Middle frontal gyrus (tissue), 1 donor: Measurements from ENCODE around the gene DNAH8.
"Not testable (repeated sequence)": the region's sequence is repeated elsewhere in the genome, so short reads cannot be mapped to it uniquely, and the experiment has no call there.

Experiments used
- DNase-seq: peaks from one replicate; pipeline ENCODE4 v3.0.0-alpha.2; 2015; ENCODE audit warnings: low spot score; ENCODE audit errors: extremely low spot score

The DNAH8 gene

DNA sequence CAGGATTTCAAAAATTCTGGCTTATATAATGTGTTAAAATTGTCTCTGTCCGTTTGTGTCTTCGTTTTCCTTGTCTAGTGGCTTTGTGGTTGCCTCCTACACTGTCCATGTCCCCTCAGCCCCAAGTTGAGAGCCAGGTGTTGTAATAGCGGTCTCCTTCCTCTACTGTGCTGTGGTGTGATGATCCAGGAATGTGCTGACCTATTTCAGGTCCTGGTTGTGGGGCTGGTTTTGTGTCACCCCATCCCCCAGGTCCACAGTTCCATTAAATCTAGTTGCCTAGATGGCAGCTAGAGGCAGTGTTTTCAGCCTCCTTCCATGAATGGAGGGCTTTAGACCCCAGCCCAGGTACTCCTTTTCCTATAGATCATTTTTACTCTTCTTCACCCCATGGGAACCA, 128.7 kb downstream of the DNAH8 start:
- no peak for DNase-seq

DNA sequence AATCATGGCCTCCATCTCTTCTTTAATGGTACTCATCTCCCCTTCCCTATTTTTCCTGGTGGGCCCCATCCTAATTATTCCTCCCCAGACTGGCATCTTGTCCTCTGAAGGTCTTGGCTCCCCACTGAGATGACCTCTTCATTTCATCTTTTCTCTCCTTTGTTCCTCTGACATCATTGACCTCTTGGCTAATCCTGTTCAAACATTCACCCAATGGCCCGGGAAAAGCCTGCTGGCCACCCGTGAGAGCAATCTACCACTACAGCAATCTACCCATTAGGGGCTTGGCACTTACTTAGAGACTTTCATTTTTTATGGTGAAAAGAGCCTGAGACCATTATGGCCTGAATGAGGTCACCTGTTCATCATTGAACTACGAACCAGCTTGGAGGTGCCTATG, 130.8 kb downstream of the DNAH8 start:
- DNase-seq: no peak

DNA sequence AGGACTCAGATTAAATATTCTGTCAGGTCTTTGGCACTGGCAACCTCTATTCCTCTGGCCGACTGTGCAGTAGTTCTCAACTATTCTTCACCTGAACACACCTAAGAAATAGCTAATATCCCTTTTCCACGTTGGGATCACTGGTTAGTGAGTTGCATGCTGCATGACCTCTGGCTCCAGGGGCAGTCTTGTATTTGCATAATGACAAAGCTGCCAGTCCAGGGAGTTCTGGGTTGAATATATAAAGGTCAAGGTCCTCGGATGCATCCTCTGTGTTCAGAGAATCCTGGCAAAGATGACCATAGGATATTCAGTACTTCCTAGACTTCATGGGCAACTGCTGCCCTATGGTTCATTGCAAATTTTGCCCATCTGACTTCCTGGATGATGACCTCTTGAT, 131.2 kb downstream of the DNAH8 start:
- no peak for DNase-seq

DNA sequence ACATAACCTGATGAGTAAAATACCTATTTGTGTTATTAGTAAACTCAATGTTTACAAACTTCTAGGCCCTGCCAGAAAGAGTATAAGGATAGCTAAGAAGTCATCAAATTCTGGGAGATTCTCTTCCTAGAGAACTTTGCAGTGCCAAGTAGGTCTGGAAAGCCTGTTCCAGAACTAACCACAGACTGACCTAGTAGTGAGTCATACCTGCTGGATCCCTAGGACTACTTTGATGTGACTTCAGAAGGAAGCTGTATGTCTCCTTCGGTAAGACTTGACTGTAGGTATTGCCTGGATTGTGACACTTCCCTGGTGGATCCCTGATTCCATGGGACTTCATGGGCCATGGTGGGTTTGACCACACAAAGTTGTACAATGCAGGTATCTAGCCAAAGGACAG, 131.7 kb downstream of the DNAH8 start:
- no peak for DNase-seq

DNA sequence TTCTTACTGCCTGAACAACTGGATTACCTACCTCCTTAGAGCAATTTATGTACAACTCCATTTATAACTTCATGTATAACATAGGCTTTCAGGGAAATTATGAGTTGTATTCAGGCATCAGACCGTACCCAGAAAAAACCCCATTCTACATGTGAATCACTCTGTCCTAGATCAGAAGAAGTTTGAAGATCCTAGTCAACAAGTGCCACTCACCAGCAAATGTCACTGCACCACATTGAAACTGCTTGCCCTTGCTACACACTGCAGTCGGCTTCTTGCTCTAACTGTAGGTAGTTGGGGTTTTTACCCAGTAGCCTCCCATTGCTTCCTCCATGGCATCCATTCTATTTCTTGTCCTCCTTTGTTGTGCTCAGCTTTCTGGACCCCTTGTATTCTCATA, 132.4 kb downstream of the DNAH8 start:
- DNase-seq: no peak

DNA sequence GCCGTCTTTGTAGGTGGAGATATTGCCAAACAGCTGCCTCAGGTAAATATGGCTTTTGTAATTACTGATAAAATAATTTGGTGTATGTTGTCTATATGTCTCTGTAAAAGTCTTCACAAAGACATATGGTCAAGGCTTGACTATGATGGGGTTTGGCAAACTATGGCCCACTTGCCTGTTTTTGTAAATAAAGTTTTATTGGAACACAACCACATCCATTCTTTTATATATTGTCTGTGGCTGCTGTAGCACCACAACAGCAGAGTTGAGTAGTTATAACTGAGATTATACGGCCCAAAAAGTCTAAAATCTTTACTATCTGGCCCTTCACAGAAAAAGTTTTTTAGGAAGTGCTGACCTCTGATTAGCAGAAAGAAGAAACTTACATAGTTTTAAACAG, 133.6 kb downstream of the DNAH8 start:
- no peak for DNase-seq

DNA sequence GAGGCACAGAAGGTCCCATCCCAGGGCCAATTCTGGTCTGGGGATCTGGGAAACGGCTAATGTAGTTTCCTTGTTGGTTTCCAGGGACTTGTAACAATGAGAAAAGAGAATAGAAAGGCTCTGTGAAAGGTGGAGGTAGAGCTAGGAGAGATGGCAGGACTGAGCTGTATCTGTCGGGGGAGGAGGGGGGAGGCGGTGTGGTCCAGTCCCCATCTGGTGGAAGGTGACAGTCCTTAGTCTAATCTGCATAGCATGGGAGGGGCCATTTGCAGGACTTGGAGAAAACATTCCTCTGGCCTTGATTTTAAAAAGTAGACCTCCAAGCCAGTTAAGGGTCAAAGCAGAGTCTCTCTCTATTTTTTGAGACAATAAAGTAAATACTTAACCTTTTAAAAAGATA, 137.1 kb downstream of the DNAH8 start:
- no peak for DNase-seq

DNA sequence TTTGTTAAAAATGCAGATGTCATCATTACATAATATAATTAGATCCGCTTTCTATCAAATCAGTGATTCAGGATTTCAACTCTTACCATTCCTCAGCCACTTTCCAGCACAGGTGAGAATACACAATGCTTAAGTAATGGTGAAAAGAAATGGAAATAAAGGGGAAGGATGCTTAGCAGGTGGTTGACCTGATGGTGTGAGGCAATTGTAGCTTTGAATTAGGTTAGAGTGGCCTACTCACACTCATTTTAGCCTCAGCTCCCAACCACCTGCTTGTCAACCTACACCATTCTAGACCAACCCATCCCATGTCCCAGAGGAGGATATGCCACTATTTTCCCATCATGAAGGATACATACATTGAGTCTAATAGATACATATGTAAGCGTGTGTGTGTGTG, 138.1 kb downstream of the DNAH8 start:
- DNase-seq: no peak

DNA sequence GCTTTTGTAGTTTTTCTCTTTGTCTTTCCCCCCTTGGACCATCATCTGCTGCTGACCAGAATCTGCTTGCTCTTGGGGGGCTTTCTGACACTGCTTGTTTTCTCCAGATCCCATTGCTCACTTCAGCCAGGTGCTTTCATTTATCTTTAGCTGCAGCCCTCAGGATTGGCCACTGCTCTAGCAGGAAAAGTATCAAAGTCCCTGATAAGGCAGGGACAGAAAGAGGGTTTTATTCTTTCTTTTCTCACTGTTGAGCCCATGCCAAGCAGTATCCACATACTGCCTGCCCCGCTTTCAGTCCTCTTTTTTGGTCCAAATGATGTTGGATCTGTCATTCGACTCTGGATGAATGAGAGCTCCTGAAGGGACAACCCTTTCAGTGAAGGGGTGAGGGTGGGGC, 141.4 kb downstream of the DNAH8 start:
- DNase-seq: no peak

DNA sequence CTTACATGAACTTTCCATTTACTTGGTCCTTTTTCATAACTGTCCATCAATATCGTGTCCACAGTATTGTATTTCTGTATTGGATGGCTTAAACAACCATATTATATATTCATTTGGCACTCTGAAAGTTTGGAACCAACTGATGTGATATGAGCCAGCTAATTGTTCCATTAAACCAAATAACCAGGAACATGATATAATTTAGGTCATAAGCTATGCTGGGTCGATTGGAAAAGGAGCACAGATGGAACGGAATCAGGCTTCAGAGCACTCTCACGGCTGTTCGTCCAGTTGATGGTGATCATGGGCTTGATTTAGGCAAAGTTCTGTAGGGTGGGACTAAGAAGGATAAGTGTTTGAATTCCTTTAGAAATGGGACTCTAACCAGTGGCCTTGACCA, 142.7 kb downstream of the DNAH8 start:
- no peak for DNase-seq

DNA sequence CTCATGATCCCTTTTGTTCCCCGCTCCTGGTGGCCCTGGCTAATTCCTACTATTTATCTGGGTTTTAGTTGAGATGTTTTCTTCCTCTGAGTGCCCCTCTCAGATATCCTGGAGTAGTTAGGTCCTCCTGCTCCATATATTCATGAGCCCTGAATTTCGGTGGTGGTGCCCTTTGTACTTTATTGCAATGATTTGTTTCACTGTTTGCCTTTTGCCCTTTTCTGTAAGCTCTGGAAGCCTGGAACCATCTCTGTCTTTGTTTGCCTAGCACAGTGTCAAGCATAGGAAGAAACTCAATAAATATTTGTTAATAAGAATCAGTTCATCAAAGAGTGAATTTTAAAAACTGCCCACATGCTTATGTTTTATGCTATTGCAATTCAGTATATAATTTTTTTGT, 144.9 kb downstream of the DNAH8 start:
- DNase-seq: no peak

DNA sequence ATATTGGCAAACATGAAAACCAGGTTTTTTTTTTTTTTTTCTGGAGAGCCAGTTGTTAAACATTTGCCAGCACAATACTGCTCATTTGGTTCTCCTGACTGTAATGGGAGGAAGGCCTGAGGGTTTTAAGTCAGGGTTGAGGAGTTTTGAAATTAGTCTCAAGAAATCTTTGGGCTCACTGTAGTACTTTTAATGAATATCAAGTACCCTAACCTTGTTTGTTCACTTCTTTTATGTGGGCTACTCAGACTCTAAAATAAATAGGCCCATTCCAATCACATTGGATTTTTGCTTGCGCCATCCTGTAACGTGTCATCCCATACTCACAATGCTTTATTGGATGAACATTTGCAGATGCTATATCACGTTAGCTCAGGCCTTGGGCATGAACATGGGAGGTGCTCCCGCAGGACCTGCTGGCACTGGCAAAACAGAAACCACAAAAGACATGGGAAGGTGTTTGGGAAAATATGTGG, 146.9 kb downstream of the DNAH8 start:
- DNase-seq: no peak

DNA sequence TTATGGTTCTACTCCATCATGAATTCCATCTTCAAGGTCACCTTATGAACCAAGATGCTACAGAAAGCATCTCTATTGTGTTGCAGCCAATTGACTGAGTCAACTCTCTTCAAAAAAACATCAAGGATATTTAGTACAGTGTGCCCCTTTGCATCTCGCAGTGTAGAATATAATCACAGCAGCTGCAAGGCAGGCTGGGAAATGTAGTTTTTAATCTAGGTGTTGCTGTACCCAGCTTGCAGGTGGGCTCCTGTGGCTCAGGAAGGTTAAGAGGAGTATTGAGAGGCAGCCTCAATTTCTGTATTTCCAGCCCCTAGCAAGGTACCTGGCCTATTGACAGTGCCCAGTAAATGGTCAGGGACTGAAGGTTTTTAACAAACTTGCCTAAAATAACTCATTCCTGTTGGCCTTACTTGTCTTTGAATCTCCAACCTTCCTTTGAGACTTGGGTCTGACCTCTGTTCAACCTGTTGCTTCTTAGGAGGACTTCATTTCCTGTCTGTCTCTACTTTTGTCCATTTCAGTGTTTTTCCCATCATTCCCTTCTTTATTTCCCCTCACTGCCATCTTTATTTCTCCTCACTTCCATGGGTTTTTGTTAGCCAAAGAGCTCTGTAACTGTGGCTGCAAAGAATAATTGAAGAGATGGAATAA, 150.5 kb downstream of the DNAH8 start:
- no peak for DNase-seq

DNA sequence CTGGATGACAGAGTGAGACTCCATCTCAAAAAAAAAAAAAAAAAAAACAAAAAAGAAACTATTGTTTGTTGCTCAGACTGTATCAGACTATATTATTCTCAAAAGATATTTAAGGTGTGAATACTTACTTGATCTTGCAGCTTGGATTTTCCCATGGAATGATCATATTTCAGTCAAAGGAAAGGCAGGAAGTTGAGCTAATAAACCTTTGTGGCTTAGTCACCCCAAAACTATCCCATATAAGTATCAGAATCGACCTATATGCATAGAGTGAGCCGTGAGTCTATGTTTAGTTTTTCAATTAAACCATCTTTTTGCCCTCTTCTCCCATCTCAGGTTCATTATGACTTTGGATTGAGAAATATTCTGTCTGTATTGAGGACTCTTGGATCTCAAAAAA, 152.6 kb downstream of the DNAH8 start:
- no peak for DNase-seq

DNA sequence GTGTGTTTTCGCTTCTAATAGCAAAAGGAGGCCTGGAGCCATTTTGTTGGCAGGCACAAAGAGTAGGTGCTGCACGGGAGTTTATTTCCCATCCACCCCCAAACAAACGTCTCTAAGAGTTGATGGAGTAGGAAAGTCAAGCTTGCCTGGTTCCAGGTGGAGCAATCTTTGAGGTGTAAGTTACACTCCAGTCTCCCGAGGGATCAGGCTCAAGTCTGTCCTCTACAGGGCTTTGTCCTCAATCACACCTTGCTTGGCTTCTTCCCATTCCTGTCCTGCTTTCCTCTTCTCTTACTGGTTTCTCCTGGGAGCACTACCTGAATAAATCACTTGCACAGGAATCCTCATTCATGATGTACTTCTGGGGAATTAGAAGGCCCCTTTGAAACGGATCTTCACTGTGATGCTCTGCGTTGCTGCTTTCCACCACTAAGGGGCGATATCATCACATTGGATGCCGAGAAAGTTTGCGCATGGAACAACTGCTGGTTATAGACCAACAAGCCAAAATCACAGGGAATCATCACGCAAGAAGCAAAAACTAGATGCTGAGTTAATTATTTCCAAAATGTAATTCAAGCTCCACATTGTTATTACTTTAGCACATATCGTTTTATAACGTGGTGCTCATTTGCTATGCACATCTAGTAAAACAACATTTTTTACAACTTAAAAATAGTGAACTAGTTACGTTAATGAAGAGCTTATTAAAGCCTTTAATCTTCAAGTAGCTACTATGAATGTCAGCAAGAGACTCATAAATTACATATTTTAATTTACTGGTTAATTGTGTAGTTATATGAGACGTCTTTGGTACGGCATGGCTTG, 156.8 kb downstream of the DNAH8 start:
- peak; percentile 36 for DNase-seq

DNA sequence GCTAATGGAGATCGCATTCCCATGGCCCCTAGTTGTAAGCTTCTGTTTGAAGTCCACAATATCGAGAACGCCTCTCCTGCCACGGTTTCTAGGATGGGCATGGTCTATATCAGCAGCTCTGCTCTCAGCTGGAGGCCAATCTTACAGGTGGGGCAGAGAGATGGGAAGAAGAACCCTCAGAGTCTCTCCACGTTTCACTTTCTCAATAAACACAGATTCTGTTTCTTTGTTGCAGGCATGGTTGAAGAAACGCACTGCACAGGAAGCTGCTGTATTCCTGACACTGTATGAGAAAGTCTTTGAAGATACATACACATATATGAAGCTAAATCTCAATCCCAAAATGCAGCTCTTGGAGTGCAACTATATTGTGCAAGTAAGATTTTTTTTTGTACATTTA, 157.9 kb downstream of the DNAH8 start:
- no peak for DNase-seq

DNA sequence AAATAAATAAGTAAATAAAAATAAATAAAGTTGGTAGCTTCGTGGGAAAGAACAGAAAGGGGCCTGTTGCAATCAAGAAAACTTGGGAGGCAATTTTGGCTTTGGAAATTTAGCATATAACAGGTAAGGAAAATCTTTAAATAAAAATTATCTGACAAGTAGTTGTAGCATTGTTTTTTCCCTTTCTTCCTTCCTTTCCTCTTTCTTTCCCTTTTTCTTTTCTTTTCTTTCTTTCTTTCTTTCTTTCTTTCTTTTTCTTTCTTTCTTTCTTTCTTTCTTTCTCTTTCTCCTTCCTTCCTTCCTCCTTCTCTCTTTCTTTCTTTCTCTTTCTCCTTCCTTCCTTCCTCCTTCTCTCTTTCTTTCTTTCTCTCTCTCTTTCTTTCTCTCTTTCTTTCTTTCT, 158.7 kb downstream of the DNAH8 start:
- DNase-seq: not testable (repeated sequence)

DNA sequence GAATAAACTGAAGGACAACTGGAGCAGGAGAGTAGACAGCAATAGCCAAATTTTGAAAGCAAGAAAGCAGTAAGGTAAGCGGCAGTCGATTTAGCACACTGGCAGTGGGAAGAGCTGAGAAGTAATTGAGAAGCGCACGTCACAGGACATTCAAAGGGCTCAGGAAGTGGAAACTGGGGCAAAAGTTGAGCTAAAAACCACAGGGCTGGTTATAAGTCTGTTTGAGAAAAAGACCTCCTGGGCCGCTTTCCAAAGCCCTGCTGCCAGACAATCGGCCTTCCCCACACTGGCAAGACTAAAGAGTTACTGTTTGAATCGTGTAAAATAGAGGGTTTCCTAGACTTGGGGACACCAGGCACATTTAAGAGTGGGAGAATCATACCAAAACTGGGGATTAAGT, 161.4 kb downstream of the DNAH8 start:
- DNase-seq: peak; percentile 20

DNA sequence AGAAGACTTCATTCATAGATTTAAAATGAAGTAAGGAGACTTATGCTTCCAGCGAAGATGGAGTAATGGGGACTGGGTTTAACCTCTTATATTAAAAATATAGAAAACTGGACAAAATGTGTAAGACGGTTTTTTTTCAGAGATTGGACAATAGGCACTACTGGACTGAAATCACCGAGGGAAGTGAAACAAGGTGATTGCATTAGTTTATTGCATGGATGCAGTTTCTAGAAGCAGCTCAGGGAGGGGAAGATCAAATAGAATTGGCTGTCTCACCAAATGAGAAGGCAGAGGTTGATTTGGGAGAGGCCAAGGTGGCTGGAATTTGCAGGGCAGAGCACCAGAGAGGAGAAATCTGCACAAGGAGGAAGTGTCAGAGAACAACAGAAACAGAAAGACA, 162.6 kb downstream of the DNAH8 start:
- DNase-seq: no peak

DNA sequence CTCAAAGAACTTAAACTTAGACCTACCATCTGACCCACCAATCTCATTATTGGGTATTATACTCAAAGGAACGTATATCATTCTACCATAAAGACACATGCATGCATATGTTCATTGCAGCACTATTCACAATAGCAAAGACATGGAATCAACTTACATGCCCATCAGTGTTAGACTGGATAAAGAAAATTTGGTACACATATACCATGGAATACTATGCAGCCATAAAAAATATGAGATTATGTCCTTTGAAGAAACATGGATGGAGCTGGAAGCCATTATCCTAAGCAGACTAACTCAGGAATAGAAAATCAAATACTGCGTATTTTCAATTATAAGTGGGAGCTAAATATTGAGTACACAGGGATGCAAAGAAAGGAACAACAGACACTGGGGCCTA, 167.0 kb downstream of the DNAH8 start:
- DNase-seq: no peak

DNA sequence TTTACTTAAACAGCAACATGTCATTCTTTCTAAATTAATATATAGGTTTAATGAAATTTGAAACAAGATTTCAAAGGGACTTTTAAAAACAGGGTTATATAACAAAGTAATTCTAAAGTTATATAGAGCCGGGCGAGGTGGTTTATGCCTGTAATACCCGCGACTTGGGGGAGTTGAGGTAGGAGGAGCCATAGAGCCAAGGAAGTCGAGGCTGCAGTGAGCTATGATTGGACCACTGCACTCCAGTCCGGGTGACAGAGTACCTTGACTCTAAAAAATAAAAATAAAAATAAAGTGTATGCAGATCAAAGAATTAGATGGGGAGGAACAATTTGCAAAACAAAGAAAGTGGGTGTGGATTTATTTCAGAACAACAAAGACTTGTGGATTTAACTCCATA, 182.4 kb downstream of the DNAH8 start:
- DNase-seq: no peak

DNA sequence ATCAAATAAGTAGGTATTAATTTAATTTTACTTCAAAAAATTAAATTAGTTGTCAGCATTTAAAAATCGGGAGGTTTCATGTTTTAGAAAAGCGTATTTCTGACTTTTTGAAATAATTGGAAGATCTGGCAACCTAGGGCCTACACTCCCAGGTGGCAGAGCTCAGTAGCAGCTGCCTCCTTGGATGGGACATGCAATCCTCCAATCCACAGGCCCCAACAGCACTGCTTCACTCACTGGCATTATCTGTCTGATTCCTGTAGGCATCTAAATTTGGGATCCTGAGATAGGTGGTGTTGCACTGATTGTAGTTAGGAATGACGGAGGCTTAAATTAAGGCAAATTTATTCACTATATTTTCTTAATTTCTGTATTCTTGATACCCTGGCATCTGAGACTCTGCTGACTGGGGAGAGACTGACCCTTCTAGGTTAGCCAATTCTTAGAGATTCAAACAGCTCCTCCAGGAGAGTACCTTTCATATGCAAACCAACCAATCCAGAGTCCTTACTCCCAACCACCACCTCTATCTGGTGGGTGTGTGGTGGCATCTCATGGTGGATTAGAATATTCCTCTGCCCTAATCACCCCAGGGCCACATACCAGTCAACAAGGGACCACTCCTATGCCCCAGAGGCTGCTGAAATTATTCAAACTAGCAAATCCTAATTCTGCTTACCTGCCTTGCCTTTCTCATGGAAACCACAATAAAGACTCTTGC, 186.9 kb downstream of the DNAH8 start:
- DNase-seq: no peak
